Peyer's patch (tissue), 4 donors: ENCODE measurements around the gene EEF1A2. TPM values are rescaled to one million over a fixed set of nuclear protein-coding genes. Genes with fewer than 3 reads are reported as not detected.
"Not testable (repeated sequence)": the region's sequence is repeated elsewhere in the genome, so short reads cannot be mapped to it uniquely, and the experiment has no call there.

Source experiments
- DNase-seq, 3 donors: peaks; one replicate each; pipeline ENCODE4 v3.0.0-alpha.2; 2017 to 2019
- H3K27ac ChIP-seq, 4 donors: fragments of 200-600 bp; sonication (generic); one replicate each; pipeline ENCODE4 v1.5.1; 2016 to 2019
- H3K27me3 ChIP-seq, 2 donors: fragments of 200-600 bp; sonication (generic); one replicate each; pipeline ENCODE4 v1.5.1; 2019
- H3K36me3 ChIP-seq, 3 donors: fragments of 200-600 bp; sonication (generic); one replicate each; pipeline ENCODE4 v1.5.1; 2016 to 2019
- H3K4me1 ChIP-seq, 4 donors: fragments of 200-600 bp; sonication (generic); one replicate each; pipeline ENCODE4 v1.5.1; 2016 to 2019
- H3K4me3 ChIP-seq, 4 donors: fragments of 200-600 bp; sonication (generic); 1 replicate in 3 of 4; 2 replicates in 1 of 4; pipeline ENCODE4 v1.5.1; 2016 to 2019; ENCODE audit warnings: mild to moderate bottlenecking in 1 of 4
- H3K9me3 ChIP-seq, 4 donors: fragments of 200-600 bp; sonication (generic); one replicate each; pipeline ENCODE4 v1.5.1; 2016 to 2019; ENCODE audit warnings: mild to moderate bottlenecking in 1 of 4
- POLR2A ChIP-seq, 2 donors: fragments of 450-650 bp; IDR thresholded peaks; one replicate each; pipeline ENCODE4 v1.5.1; 2017; ENCODE audit warnings: antibody characterized with exemption in 2 of 2, mild to moderate bottlenecking in 2 of 2, moderate library complexity in 2 of 2
- total RNA-seq, 4 donors: library from RNA; depleted of rRNA; stranded (reverse); fragments of >200 nt; gene quantifications; one replicate each; pipeline ENCODE4 v1.1.0, GENCODE V29; 2016
- TF ChIP-seq, protein P1 (sequence below), 6 experiments: fragments of 450-650 bp in 4 of 6; fragments of 200-600 bp in 2 of 6; sonication (generic) in 1 of 6; IDR thresholded peaks; one replicate each; pipeline ENCODE4 v1.5.1; 2017 to 2019; ENCODE audit warnings: antibody characterized with exemption in 6 of 6, mild to moderate bottlenecking in 3 of 6, moderate library complexity in 1 of 6

Gene EEF1A2
- total RNA-seq, 4 donors from 2014 or later: 0.67 to 3.3 (median 2.1) TPM

DNA sequence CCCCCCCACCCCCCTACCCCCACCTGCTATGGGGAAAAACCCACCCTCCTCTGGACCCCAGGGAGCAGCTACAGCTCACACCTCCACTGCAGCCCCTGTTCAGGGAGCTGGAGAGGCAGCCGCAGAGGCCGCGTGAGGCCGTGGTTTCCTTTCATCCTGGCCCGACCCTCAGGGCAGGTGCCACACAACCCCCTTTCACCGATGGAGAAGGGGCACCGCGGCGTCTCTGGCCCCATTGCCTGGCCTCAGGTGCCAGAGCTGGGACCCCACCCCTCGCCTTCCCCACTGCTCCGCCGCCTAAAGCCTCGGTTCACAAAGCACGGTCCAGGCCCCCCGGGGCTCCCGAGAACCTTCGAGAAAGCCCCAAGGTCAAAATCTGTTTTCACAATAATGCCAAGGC lies 14.6 kb downstream of the EEF1A2 start:
- Histone ChIP-seq H3K27me3 (peaks cover 0 to 12% of the 10 kb centered on the region in 2 donors), H3K9me3 (no peaks in the 10 kb centered on the region), H3K4me3 (no peak overlapping the region), H3K27ac (no peak overlapping the region), H3K36me3 (no peaks in the 10 kb centered on the region), H3K4me1 (peaks cover 0 to 4% (median 0%) of the 10 kb centered on the region in 4 donors)
- TF ChIP-seq, protein P1, sequence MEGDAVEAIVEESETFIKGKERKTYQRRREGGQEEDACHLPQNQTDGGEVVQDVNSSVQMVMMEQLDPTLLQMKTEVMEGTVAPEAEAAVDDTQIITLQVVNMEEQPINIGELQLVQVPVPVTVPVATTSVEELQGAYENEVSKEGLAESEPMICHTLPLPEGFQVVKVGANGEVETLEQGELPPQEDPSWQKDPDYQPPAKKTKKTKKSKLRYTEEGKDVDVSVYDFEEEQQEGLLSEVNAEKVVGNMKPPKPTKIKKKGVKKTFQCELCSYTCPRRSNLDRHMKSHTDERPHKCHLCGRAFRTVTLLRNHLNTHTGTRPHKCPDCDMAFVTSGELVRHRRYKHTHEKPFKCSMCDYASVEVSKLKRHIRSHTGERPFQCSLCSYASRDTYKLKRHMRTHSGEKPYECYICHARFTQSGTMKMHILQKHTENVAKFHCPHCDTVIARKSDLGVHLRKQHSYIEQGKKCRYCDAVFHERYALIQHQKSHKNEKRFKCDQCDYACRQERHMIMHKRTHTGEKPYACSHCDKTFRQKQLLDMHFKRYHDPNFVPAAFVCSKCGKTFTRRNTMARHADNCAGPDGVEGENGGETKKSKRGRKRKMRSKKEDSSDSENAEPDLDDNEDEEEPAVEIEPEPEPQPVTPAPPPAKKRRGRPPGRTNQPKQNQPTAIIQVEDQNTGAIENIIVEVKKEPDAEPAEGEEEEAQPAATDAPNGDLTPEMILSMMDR (IDR thresholded peaks at IDR 0.05): no peak
- no peak for TF ChIP-seq POLR2A (IDR thresholded peaks at IDR 0.05)
- no peak for DNase-seq

DNA sequence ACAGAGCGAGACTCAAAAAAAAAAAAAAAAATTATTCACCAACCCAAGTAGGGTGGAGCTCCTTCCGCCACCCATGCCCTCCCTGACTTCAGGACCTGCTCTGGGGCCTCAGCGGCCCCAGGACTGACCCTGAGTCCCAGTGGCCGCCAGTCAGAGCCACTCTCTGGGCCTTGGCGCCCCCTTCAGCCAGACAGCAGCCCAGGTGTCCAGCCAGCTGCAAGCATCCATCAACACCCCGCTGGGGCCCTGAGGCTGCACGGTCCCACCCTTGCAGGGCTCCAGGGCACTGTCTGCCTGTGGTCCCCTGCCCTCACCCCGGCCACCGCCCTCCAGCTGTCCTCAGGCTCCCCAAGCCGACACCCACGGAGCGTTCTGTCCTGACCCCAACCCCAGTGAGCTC lies 15.0 kb downstream of the EEF1A2 start:
- DNase-seq: no peak
- Histone ChIP-seq H3K27me3 (peaks cover 0 to 8% of the 10 kb centered on the region in 2 donors), H3K36me3 (no peaks in the 10 kb centered on the region), H3K4me1 (peaks cover 0 to 4% (median 0%) of the 10 kb centered on the region in 4 donors), H3K27ac (no peak overlapping the region), H3K4me3 (no peak overlapping the region), H3K9me3 (no peaks in the 10 kb centered on the region)
- TF ChIP-seq, protein P1 (IDR thresholded peaks at IDR 0.05): no peak
- TF ChIP-seq POLR2A (IDR thresholded peaks at IDR 0.05): no peak

DNA sequence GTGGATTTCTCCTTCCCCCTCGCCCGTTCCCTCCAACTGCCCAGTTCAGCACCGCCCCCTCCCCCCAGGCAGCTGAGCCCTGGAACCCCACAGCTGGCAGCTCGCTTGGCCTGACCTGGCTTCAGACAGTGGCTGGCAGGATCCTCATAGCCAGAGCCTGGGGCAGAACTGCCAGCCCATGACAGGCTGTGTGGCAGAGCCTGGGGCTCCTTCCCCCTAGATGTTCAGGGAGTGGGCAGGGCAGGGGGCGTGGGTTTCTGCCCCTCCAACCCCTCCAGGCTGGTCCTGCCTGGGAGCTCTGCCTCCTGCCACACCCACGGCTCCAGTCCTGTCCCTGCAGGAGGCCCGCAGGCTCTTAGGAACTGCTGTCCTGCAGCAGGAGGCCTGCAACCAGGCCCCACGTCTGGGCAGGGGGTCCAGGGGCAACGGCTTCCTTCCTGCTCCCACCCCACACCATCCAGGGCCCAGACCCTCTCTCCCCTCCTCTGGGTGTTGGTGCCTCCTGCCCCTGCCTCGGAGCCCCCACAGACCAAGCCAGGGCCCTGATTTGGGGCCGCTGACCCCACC lies 16.8 kb downstream of the EEF1A2 start:
- Histone ChIP-seq H3K9me3 (no peaks in the 10 kb centered on the region), H3K27me3 (no peaks in the 10 kb centered on the region)
- DNase-seq: no peak

GRCh38 chr20:63481503-63481902 lies 17.4 kb downstream of the EEF1A2 start:
- TF ChIP-seq POLR2A (IDR thresholded peaks at IDR 0.05): no peak
- TF ChIP-seq, protein P1 (IDR thresholded peaks at IDR 0.05): no peak
- H3K27me3 ChIP-seq: no peaks in the 10 kb centered on the region
- no peaks in the 10 kb centered on the region for H3K36me3 ChIP-seq
- no peaks in the 10 kb centered on the region for H3K4me1 ChIP-seq
- no peaks in the 10 kb centered on the region for H3K9me3 ChIP-seq
- no peak overlapping the region for H3K4me3 ChIP-seq
- H3K27ac ChIP-seq: no peak overlapping the region
- no peak for DNase-seq

More for the DNA sequence above, 16.8 kb downstream of the EEF1A2 start:
- Histone ChIP-seq H3K4me3 (no peak overlapping the region), H3K4me1 (no peaks in the 10 kb centered on the region), H3K27ac (no peak overlapping the region), H3K36me3 (no peaks in the 10 kb centered on the region)
- TF ChIP-seq, protein P1 (IDR thresholded peaks at IDR 0.05): no peak
- no peak for TF ChIP-seq POLR2A (IDR thresholded peaks at IDR 0.05)

GRCh38 chr20:63479695-63480419 lies 19.0 kb downstream of the EEF1A2 start:
- H3K4me1 ChIP-seq, DNase-seq, H3K36me3 ChIP-seq, H3K9me3 ChIP-seq, H3K4me3 ChIP-seq, H3K27me3 ChIP-seq, H3K27ac ChIP-seq: not testable (repeated sequence)
